ENCODE measurements around the gene DUS4L. TPM values are rescaled to one million over a fixed set of nuclear protein-coding genes. Genes with fewer than 3 reads are reported as not detected.

DUS4L gene
- total and polyA plus RNA-seq, 8 donors, result 4.0 to 14.5 (median 6.5) TPM; not detected in 2

DNA sequence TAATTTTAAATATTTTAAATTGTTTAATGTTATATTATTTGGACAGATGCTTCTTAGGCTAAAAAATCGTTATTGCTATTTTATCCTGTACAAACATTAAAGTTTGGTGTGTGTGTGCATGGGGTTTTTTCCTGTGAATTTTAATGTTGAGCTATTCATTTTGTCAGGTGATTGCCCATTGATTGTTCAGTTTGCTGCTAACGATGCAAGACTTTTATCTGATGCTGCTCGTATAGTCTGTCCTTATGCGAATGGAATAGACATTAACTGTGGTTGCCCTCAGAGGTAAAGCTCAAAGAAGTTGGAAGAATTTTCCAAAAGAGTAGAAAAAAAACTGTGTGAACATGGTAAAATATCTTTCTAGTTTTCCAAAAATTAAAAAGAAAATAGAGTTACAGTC lies 9.8 kb downstream of the DUS4L start:
- intact Hi-C loops (cut with DNase I; ENCODE audit: low total_unique reads), result no loop called here
- DNase-seq, result no peak
- Histone ChIP-seq H3K27me3 (no peaks in the 10 kb centered on the region), H3K4me3 (no peak overlapping the region), H3K27ac (no peak overlapping the region), H3K36me3 (peaks cover 0 to 36% (median 26%) of the 10 kb centered on the region in 4 donors), H3K9me3 (no peaks in the 10 kb centered on the region), H3K4me1 (peaks cover 0 to 2% (median 0%) of the 10 kb centered on the region in 4 donors)
- TF ChIP-seq POLR2AphosphoS5 (IDR thresholded peaks at IDR 0.05) (no peak), EP300 (IDR thresholded peaks at IDR 0.05) (no peak), POLR2A (IDR thresholded peaks at IDR 0.05) (no peak)
- TF ChIP-seq, protein P1, sequence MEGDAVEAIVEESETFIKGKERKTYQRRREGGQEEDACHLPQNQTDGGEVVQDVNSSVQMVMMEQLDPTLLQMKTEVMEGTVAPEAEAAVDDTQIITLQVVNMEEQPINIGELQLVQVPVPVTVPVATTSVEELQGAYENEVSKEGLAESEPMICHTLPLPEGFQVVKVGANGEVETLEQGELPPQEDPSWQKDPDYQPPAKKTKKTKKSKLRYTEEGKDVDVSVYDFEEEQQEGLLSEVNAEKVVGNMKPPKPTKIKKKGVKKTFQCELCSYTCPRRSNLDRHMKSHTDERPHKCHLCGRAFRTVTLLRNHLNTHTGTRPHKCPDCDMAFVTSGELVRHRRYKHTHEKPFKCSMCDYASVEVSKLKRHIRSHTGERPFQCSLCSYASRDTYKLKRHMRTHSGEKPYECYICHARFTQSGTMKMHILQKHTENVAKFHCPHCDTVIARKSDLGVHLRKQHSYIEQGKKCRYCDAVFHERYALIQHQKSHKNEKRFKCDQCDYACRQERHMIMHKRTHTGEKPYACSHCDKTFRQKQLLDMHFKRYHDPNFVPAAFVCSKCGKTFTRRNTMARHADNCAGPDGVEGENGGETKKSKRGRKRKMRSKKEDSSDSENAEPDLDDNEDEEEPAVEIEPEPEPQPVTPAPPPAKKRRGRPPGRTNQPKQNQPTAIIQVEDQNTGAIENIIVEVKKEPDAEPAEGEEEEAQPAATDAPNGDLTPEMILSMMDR (IDR thresholded peaks at IDR 0.05), result no peak
- WGBS, 5 donors, result 83 to 89% (median 87%) methylated on average over 4 of the region's 4 CpGs

- Histone ChIP-seq H3K9me3 (no peaks in the 10 kb centered on the region), H3K27ac (peak overlapping the region; percentile 91 to 98 (median 94)), H3K4me3 (peak overlapping the region; percentile 72 to 85 (median 74)), H3K4me1 (peaks cover 13 to 39% (median 25%) of the 10 kb centered on the region in 4 donors), H3K27me3 (no peaks in the 10 kb centered on the region), H3K36me3 (peaks cover 0 to 21% (median 16%) of the 10 kb centered on the region in 4 donors)
- intact Hi-C loops (cut with DNase I; ENCODE audit: low total_unique reads), result no loop called here
- WGBS, 5 donors, result 0 to 4% (median 2%) methylated on average over 9 of the region's 9 CpGs
- TF ChIP-seq POLR2AphosphoS5 (IDR thresholded peaks at IDR 0.05), result no peak
- TF ChIP-seq POLR2A (IDR thresholded peaks at IDR 0.05), result no peak
- no peak for TF ChIP-seq EP300 (IDR thresholded peaks at IDR 0.05)
- DNase-seq, result no peak
Observed at GRCh38 chr7:107579554-107579884, 15.7 kb downstream of the DUS4L start.

DNA sequence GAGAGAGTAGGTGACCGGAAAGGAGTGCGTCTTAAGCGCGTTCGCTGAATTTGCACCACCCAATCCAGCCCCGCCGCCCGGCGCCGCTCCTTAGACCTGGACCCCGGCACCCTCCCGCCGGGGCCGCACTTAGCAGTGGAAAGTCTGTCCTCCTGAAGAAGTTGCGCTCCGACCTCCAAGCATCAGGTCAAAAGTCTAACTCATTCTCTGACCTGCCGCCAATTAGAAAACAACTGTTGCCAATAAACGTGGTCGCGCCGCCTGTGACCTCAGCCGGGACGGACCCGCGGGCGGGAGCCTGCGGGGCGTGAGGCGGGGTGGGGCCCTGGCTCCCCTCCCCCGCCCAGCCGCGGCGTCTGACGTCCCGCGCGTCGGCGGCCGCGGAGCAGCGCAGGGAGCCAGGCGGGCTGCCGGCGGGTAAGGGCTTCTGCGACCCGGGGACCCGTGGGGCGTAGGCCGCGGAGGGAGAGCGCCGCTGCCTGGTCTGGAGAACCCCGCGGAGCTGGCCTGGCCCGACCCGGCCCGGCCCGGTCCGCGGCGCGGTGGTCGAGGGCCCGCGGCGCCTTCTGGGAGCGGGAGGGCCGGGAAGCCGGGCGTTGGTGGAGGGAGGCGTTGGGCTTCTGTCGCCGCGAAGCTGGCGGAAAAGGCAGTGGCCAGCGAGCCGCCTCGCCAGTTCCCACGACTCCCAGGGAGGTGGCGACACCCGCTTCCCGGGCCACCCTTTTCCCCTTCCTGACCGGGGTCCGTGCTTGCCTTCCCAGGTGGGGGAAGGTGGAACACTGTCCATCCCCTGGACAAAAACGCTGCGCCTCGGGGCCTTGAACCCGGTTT lies 16.3 kb downstream of the DUS4L start, which contains the start of gene BCAP29:
BCAP29 (plus strand) TSS at position 362 of the 831 bp plus-strand sequence. CDS start 527 bp downstream, outside the sequence.
- no peaks in the 10 kb centered on the region for H3K9me3 ChIP-seq
- no peaks in the 10 kb centered on the region for H3K27me3 ChIP-seq
- H3K36me3 ChIP-seq, result peaks cover 0 to 25% (median 19%) of the 10 kb centered on the region in 4 donors
- no peak for TF ChIP-seq POLR2A (IDR thresholded peaks at IDR 0.05)
- peak; percentile 57 to 78 (median 76) for TF ChIP-seq POLR2AphosphoS5 (IDR thresholded peaks at IDR 0.05)
- TF ChIP-seq, protein P1 (IDR thresholded peaks at IDR 0.05), result peak in 2 of 7 experiments; percentile 27 to 30
- no peak for TF ChIP-seq EP300 (IDR thresholded peaks at IDR 0.05)
- peaks cover 13 to 39% (median 25%) of the 10 kb centered on the region in 4 donors for H3K4me1 ChIP-seq
- H3K27ac ChIP-seq, result peak within 1 kb of the TSS; percentile 91 to 98 (median 94)
- DNase-seq, result peak; percentile 74 to 93
- WGBS, 5 donors, result 0 to 1% (median 0%) methylated on average over 37 to 89 of the region's 89 CpGs
- intact Hi-C loops (cut with DNase I; ENCODE audit: low total_unique reads), result no loop called here
- H3K4me3 ChIP-seq, result peak within 1 kb of the TSS; percentile 72 to 85 (median 74)

GRCh38 chr7:107580716-107581383 lies 17.1 kb downstream of the DUS4L start:
- no peak for DNase-seq

More at GRCh38 chr7:107580716-107581383, 17.1 kb downstream of the DUS4L start:
- Histone ChIP-seq H3K9me3 (no peaks in the 10 kb centered on the region), H3K36me3 (peaks cover 2 to 25% (median 21%) of the 10 kb centered on the region in 4 donors), H3K4me1 (peaks cover 13 to 39% (median 25%) of the 10 kb centered on the region in 4 donors), H3K27ac (peak overlapping the region; percentile 91 to 98 (median 94)), H3K27me3 (no peaks in the 10 kb centered on the region), H3K4me3 (peak overlapping the region; percentile 72 to 85 (median 74))
- 17 to 29% (median 20%) methylated on average over 10 of the region's 10 CpGs for WGBS, 5 donors
- no peak for TF ChIP-seq POLR2A (IDR thresholded peaks at IDR 0.05)
- TF ChIP-seq EP300 (IDR thresholded peaks at IDR 0.05), result no peak
- TF ChIP-seq POLR2AphosphoS5 (IDR thresholded peaks at IDR 0.05), result no peak
- TF ChIP-seq, protein P1 (IDR thresholded peaks at IDR 0.05), result no peak
- intact Hi-C loops (cut with DNase I; ENCODE audit: low total_unique reads), result no loop called here
